Forelimb muscle (tissue), 1 donor: ENCODE measurements around the gene QSOX1. TPM values are rescaled to one million over a fixed set of nuclear protein-coding genes. Genes with fewer than 3 reads are reported as not detected.
"Not testable (repeated sequence)": the region's sequence is repeated elsewhere in the genome, so short reads cannot be mapped to it uniquely, and the experiment has no call there.

Experiments
- DNase-seq: peaks from one replicate; pipeline ENCODE4 v3.0.0-alpha.2; 2013; ENCODE audit warnings: low read depth
- polyA plus RNA-seq: library from polyadenylated mRNA; unstranded; fragments of 120-200 nt; gene quantifications from one replicate; pipeline ENCODE4 v1.2.1, GENCODE V29; 2013; ENCODE audit not compliant: insufficient read length

The QSOX1 gene
- polyA plus RNA-seq, 1 donor: 21.0 TPM

- DNase-seq: no peak
Measured at GRCh38 chr1:180190091-180190490, 35.4 kb downstream of the QSOX1 start.

GRCh38 chr1:180192172-180192571 is 37.5 kb downstream of the QSOX1 start:
- DNase-seq: no peak

GRCh38 chr1:180193141-180194047 is 38.7 kb downstream of the QSOX1 start:
- no peak for DNase-seq

- DNase-seq: no peak
Measured at GRCh38 chr1:180194048-180194425, 39.4 kb downstream of the QSOX1 start.

GRCh38 chr1:180194546-180195207 is 40.0 kb downstream of the QSOX1 start:
- DNase-seq: no peak

GRCh38 chr1:180195401-180195800 is 40.7 kb downstream of the QSOX1 start:
- DNase-seq: no peak

- DNase-seq: no peak
Measured at GRCh38 chr1:180195916-180196315, 41.2 kb downstream of the QSOX1 start.

GRCh38 chr1:180196436-180197003 is 41.9 kb downstream of the QSOX1 start:
- no peak for DNase-seq

- no peak for DNase-seq
Measured at GRCh38 chr1:180197231-180197630, 42.6 kb downstream of the QSOX1 start.

GRCh38 chr1:180198196-180198595 is 43.5 kb downstream of the QSOX1 start:
- DNase-seq: no peak

GRCh38 chr1:180198611-180199010 is 43.9 kb downstream of the QSOX1 start:
- no peak for DNase-seq

GRCh38 chr1:180199018-180199417 is 44.3 kb downstream of the QSOX1 start:
- no peak for DNase-seq

- DNase-seq: no peak
Measured at GRCh38 chr1:180201451-180202200, 47.0 kb downstream of the QSOX1 start.

- DNase-seq: not testable (repeated sequence)
Measured at GRCh38 chr1:180202588-180202987, 47.9 kb downstream of the QSOX1 start.

- DNase-seq: no peak
Measured at GRCh38 chr1:180204231-180204630, 49.6 kb downstream of the QSOX1 start.

GRCh38 chr1:180206581-180206980 is 51.9 kb downstream of the QSOX1 start:
- no peak for DNase-seq

GRCh38 chr1:180208264-180208663 is 53.6 kb downstream of the QSOX1 start:
- no peak for DNase-seq

GRCh38 chr1:180210008-180210620 is 55.4 kb downstream of the QSOX1 start:
- DNase-seq: no peak

GRCh38 chr1:180211156-180211859 is 56.6 kb downstream of the QSOX1 start:
- DNase-seq: no peak

GRCh38 chr1:180211860-180212229 is 57.2 kb downstream of the QSOX1 start:
- DNase-seq: no peak
